Stimulated activated CD4-positive, alpha-beta T cell treated with anti-CD3 and anti-CD28 coated beads, Interleukin-2, amount 100 ng/mL, for 24 hours (primary cell): Measurements from ENCODE around the gene CCR6.
"Not testable (repeated sequence)": the region's sequence is repeated elsewhere in the genome, so short reads cannot be mapped to it uniquely, and the experiment has no call there.

Experiments
- DNase-seq, 2 donors: peaks; one replicate each; pipeline ENCODE4 v3.0.0-alpha.2; 2020

CCR6 gene

DNA sequence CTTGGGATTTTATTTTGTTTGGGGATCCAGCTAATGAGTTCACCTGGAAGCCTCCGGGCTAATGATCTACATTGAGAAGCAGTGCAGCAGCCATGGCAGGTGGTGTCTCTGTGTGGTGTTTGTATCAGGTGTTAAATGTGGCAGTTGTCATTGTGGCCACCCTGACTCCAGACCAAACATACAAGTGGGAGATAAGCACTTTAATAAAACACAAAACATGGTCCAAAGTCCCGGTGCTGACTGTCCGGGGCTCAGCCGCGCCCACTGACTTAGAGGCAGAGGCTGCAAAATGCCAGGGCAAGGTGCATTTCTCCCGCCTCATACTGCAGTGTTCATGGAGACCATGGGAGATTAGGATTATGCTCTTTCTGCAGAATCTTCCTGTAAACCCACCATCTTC, 58.5 kb downstream of the CCR6 start:
- DNase-seq: not testable (repeated sequence)

DNA sequence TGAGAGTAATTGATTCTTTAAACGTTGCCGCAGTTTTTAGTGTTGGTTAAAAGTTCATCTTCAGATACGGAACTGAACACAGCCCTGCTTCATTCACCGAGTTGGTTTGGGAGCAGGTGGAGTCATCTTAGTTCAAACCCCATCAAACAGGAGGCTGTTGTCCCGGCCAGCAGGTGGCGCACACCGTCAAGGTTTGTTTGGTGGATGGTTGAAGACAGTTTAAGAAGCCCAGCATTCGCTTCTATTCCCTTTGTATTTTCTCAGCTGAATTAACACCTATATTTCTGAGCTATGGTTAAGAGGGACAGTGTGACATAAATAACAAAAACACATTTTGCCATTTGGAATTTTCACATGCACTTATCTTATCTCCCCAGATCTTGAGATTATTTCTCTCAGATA, 60.0 kb downstream of the CCR6 start:
- DNase-seq: not testable (repeated sequence)

DNA sequence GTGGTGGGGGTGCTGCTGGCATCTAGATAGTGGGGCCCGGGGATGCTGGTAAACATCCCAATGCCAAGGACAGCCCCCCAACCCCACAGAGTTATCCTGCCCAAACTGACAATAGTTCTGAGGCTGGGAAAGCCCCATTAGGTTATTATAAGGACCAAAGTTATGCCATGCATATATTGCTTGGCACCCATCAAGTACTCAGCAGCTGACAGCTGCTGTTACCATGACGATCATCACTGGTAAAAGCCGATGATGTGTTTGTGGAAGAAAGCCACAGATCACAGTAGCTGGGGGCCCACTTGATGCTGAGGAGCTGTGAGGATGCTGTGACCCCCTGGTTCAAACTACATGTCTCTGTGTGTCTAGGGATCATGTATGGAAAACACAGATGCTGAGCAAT, 62.2 kb downstream of the CCR6 start:
- DNase-seq: not testable (repeated sequence)

DNA sequence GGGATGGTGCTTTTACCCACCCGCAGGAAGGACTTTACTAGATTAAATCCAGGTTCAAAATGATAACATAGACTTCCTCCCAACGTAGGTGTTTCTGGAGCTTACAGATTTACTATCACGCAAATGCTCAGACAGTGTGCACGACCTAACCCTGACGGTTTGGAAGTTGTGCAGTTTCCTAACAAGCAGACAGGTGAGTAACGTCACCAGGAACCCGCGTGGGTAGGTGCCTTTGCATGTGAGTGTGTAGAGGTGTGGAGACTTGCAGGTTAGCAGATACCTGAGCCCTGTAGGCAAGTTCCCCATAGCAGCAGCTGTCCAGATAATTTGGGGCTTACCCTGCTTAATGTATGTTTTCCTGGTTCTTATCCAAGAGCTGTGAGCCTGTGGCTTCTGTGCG, 64.4 kb downstream of the CCR6 start:
- DNase-seq: not testable (repeated sequence)
